TTC549 (cell line): ENCODE measurements around the gene INF2.
"Not testable (repeated sequence)": the region's sequence is repeated elsewhere in the genome, so short reads cannot be mapped to it uniquely, and the experiment has no call there.

Experiments used
- FAIRE-seq: peaks from 2 replicates; lab custom pipeline; 2012; peaks lifted over from hg19 to GRCh38; lab: Jason Lieb, UNC

The INF2 gene

DNA sequence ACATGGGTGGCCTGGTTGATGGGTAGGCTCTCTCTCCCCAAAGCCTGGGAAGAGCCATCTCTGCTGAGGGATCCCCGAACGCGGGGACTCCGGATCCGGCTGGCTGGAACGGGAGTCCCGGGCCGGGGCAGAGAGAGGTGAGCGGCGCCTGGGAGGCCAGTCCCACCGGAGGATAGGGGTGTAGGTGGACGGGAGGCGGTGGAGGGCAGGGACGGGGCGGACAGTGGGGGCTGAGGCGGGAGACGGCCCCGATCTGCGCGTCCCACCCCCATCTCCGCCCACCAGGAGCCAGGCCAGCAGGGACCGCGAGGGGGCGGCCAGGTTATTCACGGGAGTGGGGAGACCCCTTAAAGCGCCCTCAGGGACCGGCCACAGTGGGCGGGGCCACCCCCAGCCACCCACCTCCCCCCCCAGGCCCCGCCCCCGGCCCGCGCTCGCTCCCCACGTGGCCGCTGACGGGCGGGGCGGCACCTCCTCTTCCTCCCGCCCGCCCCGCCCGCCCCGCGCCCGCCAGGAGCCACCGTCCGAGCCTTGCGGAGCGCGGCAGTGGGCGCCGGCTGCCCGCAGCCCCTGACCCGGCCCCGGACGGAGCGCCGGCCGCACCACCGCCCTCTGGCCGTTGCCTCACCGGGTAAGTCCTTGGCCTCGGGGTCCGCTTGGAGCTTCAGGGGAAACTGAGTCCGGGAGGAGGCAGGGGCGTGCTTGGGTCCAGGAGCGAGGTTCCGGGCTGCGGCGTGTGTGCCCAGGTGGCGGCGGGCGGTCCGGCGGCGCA is at the start of gene INF2:
Gene INF2, plus strand, starts transcription at position 510 of the 772 bp plus-strand sequence. CDS start 11,748 bp downstream, outside the sequence.
- no peak for FAIRE-seq

DNA sequence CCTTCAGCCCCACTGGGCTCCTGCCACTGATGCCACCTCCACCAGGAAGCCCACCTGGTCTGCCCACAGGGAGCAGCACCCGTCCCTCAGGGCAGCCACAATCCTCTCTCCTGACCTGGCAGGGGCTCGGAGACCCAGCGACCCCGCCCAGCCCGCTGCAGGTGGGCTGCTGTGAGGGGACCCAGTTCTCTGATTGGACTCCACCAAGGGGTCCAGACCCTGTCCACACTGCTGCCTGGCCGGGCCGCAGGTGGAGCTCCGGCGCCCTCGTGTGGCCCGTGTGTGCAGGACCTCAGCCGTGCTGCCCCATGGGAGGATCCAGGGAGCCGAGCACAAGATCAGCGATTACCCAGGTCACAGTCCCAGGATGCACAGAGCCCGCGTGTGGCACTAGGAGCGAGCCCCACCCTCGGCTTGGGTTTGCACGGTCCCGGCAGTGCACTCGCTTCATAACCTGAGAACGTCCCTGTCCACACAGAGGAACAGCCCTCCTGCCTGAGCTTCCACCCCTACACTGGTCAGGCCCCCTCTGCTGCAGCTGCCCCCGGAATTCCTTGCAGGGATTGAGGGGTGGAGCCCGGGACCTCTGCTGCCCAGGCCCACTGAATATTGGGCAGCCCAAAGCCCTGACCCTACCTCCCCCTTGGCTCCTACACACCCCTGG is 49.4 kb upstream of the INF2 start:
- no peak for FAIRE-seq

DNA sequence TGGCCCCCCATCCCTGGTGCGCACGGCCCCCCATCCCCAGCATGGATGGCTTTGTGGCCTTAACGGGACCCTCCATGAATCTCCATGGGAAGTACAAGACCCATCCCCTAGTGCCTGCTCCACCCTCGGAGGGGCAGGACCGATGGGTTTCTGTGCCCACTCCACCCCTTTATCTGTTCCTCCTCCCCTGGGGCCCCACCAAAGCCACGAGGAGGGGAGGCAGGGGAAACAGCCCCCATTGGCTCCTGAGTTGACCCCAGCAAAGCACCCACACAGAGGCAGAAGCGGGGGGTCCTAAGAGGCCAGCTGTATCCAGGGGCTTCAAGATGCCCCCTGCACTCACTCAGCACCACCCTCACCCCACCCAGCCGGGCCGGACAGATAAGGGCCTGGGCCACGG is 48.7 kb upstream of the INF2 start:
- no peak for FAIRE-seq

DNA sequence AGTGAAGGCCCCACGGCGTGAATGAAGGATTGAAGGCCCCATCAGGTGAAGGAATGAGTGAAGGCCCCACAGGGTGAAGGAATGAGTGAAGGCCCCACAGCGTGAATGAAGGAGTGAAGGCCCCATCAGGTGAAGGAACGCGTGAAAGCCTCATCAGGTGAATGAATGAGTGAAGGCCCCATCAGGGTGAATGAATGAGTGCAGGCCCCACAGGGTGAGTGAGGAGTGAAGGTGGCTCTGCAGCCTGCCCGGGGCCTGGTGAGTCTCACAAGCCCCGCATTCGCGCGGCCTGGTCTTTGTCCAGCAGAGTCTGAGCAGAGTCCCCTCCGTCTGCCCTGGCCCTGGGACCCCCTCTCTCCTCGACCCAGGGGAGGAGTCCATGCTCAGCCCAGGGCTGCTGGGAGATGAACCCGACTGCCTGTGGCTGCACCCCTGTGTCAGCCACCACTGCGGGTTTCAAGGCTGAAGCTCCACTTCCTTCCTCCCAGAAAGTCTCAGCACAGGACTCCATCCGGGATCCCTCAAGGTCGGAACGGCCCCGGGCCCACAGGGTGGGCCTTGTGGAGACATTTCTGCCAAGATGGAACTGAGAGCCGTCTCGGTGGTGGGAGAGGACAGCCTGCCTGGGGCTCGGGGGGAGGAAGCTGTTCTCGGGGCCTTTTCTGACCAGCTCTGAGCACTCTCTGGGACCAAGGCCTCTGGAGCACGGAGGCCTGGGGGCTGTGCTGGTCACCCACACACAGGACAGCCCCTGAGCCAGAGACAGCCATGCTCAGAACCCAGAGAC is 47.5 kb upstream of the INF2 start:
- FAIRE-seq = no peak

DNA sequence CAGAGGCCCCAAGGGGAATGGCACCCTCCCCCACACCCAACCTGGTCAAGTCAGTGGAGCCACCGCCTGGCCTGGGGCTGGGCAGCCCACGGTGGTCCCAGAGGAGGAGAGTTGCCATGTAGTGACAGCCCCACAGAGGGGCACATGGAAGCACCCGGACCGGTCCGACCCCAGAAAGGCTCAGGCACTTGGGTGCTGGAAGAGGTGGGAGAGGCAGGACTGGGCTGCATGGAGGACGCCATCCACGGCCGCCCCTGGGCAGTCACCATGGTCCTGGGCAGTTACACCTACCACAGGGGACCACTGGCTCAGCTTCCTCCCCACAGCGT is 46.9 kb upstream of the INF2 start:
- FAIRE-seq = no peak

DNA sequence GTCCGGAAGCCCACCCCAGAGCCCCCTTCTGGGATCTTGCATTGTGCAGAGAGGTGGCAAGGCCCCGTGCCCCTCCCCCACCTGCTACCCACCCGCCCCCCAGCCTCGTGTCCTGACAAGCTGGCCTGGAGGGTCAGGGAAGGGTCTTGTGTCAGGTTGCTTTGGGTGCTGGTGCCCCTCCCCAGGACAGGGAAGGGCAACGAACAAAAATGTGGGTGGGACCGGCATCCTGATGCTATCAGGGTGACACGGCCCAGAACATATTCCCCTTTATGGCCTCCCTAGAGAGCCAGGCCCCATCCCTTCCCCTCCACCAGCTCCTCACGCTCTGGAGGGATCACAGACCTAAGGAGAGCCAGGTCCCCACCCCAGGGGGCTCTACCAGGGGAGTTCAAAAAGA is 46.1 kb upstream of the INF2 start:
- no peak for FAIRE-seq

DNA sequence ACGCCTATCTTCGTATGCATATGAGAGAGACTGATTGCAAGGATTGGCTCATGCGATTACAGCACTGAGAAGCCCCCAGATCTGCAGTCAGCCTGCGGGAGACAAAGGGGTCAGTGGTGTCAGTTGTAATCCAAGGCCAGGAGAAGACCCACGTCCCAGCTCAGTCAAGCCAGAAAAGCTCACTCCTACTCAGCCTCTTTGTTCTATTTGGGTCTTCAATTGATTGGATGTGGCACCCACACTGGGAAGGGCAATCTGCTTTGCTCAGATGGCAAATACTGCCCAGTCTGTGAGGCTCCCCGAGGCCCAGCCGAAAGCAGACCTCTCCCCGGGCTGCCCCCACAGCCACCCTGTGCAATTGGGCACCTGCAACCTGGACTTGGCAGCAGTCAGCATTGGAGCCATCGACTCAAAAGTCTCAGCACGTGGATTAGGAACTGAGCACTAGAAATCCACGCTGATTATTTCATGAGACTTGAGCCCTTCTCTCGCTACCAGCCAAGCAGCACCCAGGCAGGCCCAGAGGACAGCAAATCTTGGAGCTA is 45.3 kb upstream of the INF2 start:
- no peak for FAIRE-seq

DNA sequence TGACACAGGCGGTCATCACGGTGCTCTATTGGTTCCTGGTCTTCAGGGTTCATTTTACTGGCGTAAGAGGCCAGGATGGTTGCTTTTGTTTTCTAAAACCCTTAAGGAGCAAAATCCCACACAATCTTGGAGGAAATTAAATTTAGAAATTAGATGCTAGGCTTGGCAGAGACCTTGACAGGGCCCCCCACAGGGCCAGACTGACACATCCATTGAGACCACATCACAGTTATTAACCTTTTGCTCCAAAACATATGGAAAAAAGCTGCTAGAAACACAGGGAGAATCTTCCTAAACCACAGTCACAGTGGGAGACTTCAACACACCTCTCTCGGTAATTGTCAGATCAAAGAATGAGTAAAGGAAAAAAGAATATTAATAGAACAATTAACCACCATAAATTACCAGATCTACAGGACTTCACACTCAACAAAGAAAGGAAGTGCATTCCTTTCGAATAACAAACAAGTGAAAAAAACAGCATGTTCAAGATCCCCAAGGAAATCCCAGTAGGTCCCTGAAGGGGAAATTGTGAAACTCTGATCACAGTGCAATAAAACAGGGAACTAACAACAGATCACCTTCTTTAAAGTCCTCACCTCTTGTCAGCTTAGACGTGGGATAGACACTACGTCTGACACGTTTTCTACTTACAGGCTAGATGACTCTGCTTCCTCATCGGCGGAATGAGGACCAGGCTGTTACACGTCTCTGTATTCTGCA is 44.6 kb upstream of the INF2 start:
- FAIRE-seq = no peak

DNA sequence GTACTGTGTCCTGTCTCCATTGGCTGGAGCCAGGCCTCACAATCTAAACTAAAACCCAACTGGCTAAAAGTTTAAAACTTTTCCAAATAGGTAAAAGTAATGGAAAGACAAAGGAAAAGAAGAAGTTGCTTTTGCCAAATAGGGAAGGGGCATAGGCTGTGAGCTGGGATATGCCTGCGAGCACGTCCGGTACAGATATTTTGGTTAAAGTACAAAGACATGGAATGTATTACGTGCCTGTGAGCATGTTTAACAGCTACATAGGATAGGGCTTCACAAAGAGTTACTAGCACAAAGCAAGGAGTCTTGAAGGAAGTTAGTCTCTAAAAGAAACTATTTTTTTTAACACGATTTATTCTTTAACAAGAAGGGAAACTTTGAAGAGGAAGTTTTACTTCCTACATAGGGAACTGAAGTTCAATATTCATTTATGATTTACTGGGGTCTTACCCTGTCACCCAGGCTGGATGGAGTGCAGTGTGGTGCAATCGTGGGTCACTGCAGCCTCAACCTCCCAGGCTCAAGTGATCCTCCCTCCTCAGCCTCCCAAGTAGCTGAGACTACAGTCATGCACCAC is 41.9 kb upstream of the INF2 start:
- FAIRE-seq = no peak

DNA sequence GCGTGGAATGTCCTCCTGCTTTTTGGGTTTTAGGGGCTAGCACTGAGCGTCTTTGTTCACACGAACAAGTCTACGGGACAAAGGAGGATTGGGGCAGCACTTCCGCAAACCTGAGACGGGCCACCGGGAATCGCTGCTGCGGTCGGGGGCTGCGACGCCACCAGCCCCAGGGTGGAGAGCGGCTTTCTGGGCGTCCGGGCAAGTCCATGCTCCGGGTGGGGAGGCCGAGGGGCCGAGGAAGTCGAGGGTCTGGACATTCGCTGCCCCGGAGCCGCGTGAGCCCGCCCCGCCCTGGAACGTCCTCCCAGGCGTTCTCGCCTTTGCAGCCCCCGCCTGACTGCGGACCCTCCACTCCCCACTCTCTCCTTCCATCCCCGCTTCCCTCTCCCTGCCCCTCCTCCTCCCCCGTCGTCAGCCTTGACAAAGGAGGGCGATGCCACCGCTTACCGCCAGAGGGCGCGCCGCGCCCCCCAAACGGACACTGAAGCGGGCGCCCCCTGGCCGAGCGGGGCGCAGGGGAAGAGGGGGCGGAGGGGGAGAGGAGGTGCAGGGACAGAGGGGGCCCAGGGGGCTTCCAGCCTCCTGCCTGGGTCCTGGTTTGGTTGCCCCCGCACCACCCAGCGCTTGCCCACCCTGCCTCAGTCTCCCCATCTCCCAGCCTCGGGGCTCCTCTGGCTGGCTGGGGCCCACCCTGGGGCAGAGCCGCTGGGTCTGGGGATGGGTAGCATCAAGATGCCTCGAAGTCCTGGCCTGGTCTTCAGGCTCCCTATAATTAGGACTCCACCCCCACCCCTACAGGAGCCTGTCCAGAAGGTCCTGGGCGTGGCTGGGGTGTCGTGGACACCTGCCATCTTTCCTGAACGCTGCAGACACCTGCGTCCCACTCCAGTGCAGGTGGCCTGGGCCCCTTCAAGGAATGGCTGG is 39.1 kb upstream of the INF2 start:
- no peak for FAIRE-seq

DNA sequence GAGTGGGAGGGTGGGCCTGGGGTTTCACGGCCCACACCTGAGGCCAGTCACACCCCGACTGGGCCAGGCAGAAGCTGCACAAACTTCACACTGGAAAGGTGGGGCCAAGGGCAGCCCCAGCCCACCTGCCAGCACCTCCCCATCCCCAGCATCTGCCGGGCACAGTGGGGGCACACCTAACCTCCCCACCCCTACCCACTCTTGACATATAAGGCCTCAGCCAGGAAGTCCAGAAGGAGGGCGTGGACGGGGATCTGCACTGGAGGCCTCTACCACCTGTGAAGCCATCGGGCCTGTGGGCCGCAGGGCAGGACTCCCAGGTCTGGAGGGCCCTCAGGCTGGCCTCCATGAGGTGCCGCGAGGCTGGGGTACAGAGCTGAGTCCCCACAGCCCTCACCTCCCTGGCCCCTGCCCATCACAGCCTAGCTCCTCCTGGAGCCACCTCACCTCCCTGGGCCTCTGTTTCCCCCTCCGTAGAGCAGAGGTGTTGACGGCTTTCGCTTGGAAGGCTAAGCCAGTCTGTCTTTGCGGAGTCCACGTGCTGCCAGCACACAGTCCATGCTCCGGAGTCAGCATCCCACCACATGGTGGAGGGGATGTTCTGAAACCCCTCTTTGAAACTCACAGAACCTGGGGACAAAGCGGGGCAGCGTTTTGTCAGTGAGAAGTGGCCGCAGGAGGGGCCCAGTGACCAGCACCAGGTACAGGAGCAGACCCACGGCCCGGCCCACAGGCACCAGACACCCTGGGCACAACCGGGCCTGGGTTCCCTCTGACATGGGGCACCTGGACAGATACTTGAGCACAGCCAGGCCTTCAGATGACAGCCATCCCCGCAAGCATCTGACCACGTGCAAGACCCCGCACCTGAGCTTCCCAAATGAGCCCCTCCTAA is 38.2 kb upstream of the INF2 start:
- FAIRE-seq = no peak

DNA sequence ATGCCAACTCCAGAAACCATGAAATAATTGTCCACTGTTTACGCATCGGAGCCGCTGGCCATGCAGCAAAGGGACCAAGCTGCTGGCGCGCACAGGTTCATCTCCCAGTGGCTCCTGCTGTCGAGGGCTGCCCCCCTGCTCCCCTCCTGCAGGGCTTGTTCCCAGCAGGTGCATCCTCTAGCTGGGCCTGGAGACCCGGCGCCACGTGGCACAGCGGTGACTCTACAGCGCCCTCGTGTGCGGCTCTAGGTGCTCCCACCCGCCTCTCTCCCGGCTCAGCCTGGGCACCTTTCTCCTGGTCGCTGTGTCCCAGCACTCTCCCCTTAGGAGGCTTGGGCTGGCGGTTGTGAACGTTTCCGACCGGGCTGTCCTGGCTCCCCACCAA is 37.5 kb upstream of the INF2 start:
- no peak for FAIRE-seq

DNA sequence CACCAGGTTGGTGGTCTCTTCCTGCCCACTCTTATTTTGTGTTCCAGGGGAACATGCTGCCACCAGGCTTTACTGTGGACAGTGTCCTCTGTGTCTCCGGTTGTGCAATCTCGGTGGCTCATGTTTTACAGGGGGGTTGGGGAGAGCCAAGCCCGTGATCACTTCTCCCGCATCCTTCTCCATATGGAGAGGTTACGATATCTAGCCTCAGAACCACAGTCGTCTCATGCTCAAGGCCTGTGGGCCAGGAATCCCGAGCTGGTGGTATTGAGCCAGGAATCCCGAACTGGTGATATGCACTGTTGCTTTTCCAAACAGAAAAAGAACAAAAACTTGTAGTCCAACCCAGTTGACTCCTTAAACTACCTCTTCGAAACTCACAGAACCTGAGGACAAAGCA is 37.0 kb upstream of the INF2 start:
- FAIRE-seq = no peak

DNA sequence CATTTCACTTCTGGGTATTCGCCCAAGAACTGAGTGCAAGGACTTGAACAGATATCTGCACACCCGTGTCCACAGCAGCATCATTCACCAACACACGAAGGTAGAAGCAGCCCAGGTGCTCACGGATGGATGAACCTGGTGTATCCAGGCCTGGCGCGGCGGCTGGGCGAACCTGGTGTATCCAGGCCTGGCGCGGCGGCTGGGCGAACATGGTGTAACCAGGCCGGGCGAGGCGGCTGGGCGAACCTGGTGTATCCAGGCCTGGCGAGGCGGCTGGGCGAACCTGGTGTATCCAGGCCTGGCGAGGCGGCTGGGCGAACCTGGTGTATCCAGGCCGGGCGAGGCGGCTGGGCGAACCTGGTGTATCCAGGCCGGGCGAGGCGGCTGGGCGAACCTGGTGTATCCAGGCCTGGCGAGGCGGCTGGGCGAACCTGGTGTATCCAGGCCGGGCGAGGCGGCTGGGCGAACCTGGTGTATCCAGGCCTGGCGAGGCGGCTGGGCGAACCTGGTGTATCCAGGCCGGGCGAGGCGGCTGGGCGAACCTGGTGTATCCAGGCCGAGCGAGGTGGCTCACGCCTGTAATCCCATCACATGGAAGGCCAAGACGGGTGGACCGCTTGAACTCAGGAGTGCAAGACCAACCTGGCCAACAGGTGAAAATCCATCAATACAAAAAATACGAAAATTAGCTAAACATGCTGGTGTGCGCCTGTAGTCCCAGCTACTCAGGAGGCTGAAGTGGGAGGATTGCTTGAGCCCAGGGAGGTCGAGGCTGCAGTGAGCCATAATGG is 36.1 kb upstream of the INF2 start:
- not testable (repeated sequence) for FAIRE-seq

DNA sequence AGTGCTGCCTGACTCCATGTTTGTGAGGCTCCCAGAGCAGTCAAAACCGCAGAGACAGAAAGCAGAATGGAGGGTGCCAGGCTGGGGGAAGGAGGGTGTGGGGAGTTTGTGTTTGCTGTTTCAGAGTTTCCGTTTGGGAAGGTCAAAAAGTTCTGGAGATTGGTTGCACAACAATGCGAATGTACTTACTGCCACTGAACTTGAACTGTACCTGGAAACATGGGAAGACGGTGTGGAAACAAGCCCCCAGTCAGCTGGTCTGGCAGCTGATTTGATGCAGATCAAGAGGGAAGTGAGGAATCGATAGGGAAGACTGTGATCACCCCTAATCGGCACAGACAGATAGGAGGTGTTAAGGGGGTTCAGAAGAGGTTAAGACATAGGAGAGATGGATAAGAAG is 35.3 kb upstream of the INF2 start:
- FAIRE-seq = no peak

DNA sequence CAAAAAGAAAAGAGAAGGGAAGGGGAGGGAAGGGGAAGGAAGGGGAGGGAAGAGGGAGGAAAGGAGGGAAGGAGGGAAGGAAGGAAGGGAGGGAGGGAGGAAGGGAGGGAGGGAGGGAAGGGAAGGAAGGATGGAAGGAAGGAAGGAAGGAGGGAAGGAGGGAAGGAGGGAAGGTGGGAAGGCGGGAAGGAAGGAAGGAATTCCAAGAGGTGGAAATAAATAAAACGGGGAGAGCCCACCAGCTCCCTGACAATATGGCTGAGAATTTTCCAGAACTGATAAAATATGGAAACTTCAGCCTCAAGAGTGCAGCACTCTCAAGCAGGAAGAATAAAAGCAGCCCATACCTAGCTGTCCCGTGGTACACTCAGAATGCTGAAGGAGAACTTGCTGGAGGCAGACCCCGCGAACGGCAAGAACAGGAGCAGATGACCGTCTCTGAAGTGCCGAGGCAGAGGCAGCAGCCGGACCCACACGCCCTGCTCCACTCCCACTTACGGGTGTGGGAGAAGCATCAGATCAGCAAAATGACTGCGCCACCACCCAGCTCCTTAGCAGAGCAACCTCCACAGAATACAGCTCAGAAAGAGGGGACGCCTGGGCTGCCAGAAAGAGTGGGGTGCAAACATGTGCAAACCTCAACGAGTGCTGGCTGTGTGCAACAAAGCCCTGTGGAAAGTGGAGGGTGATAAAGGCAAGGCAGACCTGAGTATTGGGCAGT is 34.1 kb upstream of the INF2 start:
- FAIRE-seq = no peak

DNA sequence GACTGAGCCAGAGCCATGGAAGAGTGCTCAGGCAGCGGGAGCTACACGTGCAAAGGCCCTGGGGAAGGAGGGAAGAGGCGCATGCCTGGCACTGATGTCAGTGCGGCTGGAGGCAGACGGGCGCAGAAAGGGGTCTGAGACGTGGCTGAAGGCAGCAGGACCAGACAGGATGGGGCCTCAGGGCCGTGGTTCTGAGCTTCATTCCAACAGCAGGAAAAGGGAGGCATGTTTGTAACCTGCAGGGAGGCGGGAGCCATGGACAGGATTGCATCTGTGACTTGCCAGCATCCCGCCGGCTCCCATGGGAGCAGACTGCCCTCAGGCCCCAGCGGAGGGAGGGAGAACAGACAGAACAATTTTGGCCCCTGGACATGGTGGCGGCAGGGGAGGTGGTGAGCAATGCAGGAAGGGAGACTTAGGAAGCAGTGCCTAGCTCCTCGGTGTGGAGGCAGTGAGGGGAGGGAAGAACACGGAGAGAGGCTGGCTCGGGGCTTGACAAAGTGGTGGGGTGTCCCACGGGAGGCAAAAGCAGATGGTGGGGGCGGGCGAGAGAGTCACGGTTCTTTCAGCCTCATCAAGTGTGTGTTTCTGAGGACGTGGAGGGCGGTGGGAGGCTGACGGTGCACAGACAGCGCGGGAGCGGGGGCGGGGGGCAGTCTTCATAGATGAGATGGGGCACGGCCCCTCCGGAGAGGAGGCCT is 33.3 kb upstream of the INF2 start:
- no peak for FAIRE-seq

DNA sequence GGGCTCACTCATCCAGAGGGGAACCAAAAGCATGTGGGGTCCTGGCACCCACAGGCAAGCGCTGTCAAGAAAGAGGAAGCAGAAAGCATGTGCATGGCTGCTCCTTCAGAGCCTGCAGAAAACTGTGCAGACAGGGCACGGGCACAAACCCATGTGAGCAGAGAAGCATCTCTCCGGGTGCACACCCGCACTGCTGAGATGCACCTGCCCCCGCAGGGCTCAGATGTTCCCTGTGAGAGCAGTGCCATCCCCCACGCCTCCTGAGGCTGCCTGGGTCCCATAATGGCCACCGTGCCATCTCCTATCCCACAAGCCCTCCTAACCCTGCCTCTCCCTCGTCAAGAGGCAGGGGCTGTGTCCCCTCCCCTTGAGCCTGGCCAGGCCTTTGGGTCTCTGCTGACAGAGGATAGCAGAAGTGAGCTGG is 32.3 kb upstream of the INF2 start:
- no peak for FAIRE-seq
